DND-41 (cell line): ENCODE data around the gene MRPL55.

Experiments used
- ATAC-seq: fragments of 200-7000 bp; cut with Tn5 transposase; 3 replicates; pipeline ENCODE4 v1.9.1; 2021; ENCODE audit warnings: low read depth; ENCODE audit not compliant: insufficient read depth
- DNase-seq: peaks from one replicate; pipeline ENCODE4 v3.0.0-alpha.2; 2020
- H2AFZ ChIP-seq: 2 replicates; pipeline ENCODE4 v1.6.0; 2012; ENCODE audit warnings: low read depth, low read length
- H3K27ac ChIP-seq: 2 replicates; pipeline ENCODE4 v1.5.1; 2012; ENCODE audit warnings: low read length, inconsistent platforms
- H3K27me3 ChIP-seq: fragments of 200-600 bp; sonication (generic); 2 replicates; pipeline ENCODE4 v1.6.0; 2012; ENCODE audit warnings: low read length, mild to moderate bottlenecking, inconsistent platforms; ENCODE audit not compliant: insufficient read depth, poor library complexity
- H3K36me3 ChIP-seq: 2 replicates; pipeline ENCODE4 v1.5.1; 2012; ENCODE audit warnings: low read length, inconsistent platforms; ENCODE audit not compliant: insufficient read depth
- H3K4me1 ChIP-seq: 2 replicates; pipeline ENCODE4 v1.5.1; 2012; ENCODE audit warnings: mild to moderate bottlenecking, low read length; ENCODE audit not compliant: insufficient read depth
- H3K4me2 ChIP-seq: 2 replicates; pipeline ENCODE4 v1.6.0; 2012; ENCODE audit warnings: mild to moderate bottlenecking, moderate library complexity, low read length, inconsistent platforms; ENCODE audit not compliant: insufficient read depth
- H3K4me3 ChIP-seq, 2 experiments: fragments of 200-600 bp in 1 of 2; shearing (Covaris generic) in 1 of 2; 2 replicates each; pipeline ENCODE4 v1.5.1; 2012 to 2016; ENCODE audit warnings: inconsistent platforms in 2 of 2, low read length in 2 of 2, mild to moderate bottlenecking in 2 of 2, low read depth in 1 of 2, moderate library complexity in 1 of 2
- H3K79me2 ChIP-seq: 2 replicates; pipeline ENCODE4 v1.6.0; 2012; ENCODE audit warnings: low read length, inconsistent platforms; ENCODE audit not compliant: insufficient read depth
- H3K9ac ChIP-seq: 2 replicates; pipeline ENCODE4 v1.6.0; 2012; ENCODE audit warnings: low read depth, mild to moderate bottlenecking, inconsistent platforms, low read length, moderate library complexity
- H3K9me3 ChIP-seq: 2 replicates; pipeline ENCODE4 v1.5.1; 2012; ENCODE audit warnings: low read length, moderate library complexity, mild to moderate bottlenecking, inconsistent platforms; ENCODE audit not compliant: insufficient read depth, severe bottlenecking
- H4K20me1 ChIP-seq: 2 replicates; pipeline ENCODE4 v1.6.0; 2012; ENCODE audit warnings: low read length; ENCODE audit not compliant: insufficient read depth
- CTCF ChIP-seq: IDR thresholded peaks from 2 replicates; pipeline ENCODE4 v1.5.1; 2012; ENCODE audit warnings: borderline replicate concordance, low read length, moderate library complexity, mild to moderate bottlenecking; ENCODE audit not compliant: poor library complexity, severe bottlenecking; ENCODE audit errors: extremely low read depth
- EZH2 ChIP-seq: IDR thresholded peaks from 3 replicates; pipeline ENCODE4 v1.6.1; 2012; ENCODE audit warnings: borderline replicate concordance, low read depth, mild to moderate bottlenecking, moderate library complexity, low read length, inconsistent platforms; ENCODE audit not compliant: severe bottlenecking

MRPL55 gene

DNA sequence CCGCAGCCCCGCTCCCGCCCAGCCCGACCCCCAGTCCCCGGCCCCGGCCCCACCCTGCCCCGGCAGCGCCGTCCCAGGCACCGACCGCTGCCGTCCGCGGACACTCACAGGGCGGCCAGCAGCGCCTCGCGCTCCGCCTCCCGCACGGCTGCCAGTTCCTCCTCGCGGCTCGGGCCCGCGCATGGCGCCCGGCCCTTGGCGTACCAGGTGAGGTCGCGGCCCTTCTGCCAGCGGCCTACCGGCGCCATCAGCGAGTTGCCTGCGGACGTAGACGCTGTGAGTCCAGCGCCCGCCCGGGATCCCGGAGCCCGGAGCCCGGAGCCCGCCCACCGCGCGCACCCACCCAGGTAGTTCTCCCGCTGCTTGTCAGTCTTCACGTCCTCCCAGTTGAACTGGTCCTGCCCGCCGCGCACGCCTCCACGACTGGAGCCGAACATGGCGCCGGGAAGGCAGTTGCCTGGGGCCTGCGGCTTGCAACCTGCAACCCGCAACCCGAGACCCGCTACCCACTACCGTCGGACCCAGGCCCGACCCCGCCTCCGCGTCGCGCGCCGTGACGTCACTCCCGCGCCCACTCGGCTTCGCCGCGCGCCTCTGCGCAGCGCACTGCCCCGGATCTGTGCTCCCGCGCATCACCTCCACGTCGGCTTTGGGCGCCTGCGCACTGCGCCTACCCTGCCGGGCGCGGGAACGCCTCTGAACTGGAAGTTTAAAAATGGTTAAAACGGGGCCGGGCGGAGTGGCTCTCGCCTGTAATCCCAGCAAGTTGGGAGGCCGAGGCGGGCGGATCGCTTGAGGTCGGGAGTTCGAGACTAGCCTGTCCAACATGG lies 6.1 kb downstream of the MRPL55 start, which contains the start of gene C1orf35:
C1orf35 (minus strand) TSS at position 535 of the 830 bp plus-strand sequence; CDS start at position 437, 98 bp downstream.
- Histone ChIP-seq H3K79me2 (peaks cover 63% of the 10 kb centered on the region), H3K4me1 (peaks cover 47% of the 10 kb centered on the region), H3K27me3 (no peaks in the 10 kb centered on the region), H3K36me3 (peaks cover 58% of the 10 kb centered on the region), H3K9ac (peak within 1 kb of the TSS; percentile 78), H3K4me3 (peak within 1 kb of the TSS; percentile 62 to 95; a peak in 3 of 4 replicates), H3K4me2 (peak within 1 kb of the TSS; percentile 73), H3K9me3 (no peaks in the 10 kb centered on the region), H4K20me1 (peaks cover 44% of the 10 kb centered on the region), H2AFZ (peak within 1 kb of the TSS; percentile 96), H3K27ac (peak within 1 kb of the TSS; percentile 80)
- TF ChIP-seq CTCF, result no peak
- TF ChIP-seq EZH2, result no peak
- peak; percentile 86 for ATAC-seq
- DNase-seq, result peak; percentile 95

- Histone ChIP-seq H3K79me2 (peaks cover 64% of the 10 kb centered on the region), H4K20me1 (peaks cover 48% of the 10 kb centered on the region), H3K36me3 (peaks cover 58% of the 10 kb centered on the region)
These were observed 6.9 kb downstream of the MRPL55 start for GRCh38 chr1:228101994-228102790.

GRCh38 chr1:228101614-228101993 lies 7.5 kb downstream of the MRPL55 start:
- H2AFZ ChIP-seq, result no peak overlapping the region
- H3K27ac ChIP-seq, result no peak overlapping the region
- peaks cover 54% of the 10 kb centered on the region for H4K20me1 ChIP-seq
- peak overlapping the region; percentile 78 for H3K9ac ChIP-seq
- H3K4me2 ChIP-seq, result peak overlapping the region; percentile 73
- H3K9me3 ChIP-seq, result no peaks in the 10 kb centered on the region
- H3K27me3 ChIP-seq, result no peaks in the 10 kb centered on the region
- peak overlapping the region in 1 of 2 experiments; percentile 95; a peak in 3 of 4 replicates for H3K4me3 ChIP-seq
- H3K79me2 ChIP-seq, result peaks cover 70% of the 10 kb centered on the region
- TF ChIP-seq CTCF (no peak), EZH2 (no peak)
- peaks cover 59% of the 10 kb centered on the region for H3K36me3 ChIP-seq
- H3K4me1 ChIP-seq, result peaks cover 40% of the 10 kb centered on the region
- DNase-seq (no peak), ATAC-seq (no peak)

More at GRCh38 chr1:228101994-228102790, 6.9 kb downstream of the MRPL55 start:
- Histone ChIP-seq H3K4me1 (peaks cover 40% of the 10 kb centered on the region), H3K4me3 (peak overlapping the region; percentile 62 to 95; a peak in 3 of 4 replicates), H3K4me2 (peak overlapping the region; percentile 73), H3K9ac (peak overlapping the region; percentile 78), H3K27ac (peak overlapping the region; percentile 53; the same call in 1 of the 2 replicates), H2AFZ (no peak overlapping the region; the same call in 1 of the 2 replicates), H3K27me3 (no peaks in the 10 kb centered on the region), H3K9me3 (no peaks in the 10 kb centered on the region)
- ATAC-seq (peak; percentile 37), DNase-seq (peak; percentile 64)
- TF ChIP-seq EZH2 (no peak), CTCF (peak; percentile 51)
